ENCODE data around the gene TFCP2L1. TPM values are rescaled to one million over a fixed set of nuclear protein-coding genes. Genes with fewer than 3 reads are reported as not detected.

Gene TFCP2L1
- total RNA-seq, 1 experiment from 2014 or later, result 1.8 TPM

- H3K14ac ChIP-seq (ENCODE audit: insufficient read depth, low read length), result no peak overlapping the region; the same call in 1 of the 2 replicates
- no peak overlapping the region for H4K8ac ChIP-seq (replicated peaks; ENCODE audit: insufficient read length, low read depth, low read length)
- H3K79me1 ChIP-seq (ENCODE audit: insufficient read depth, low read depth, low read length, poor library complexity, severe bottlenecking), result no peaks in the 10 kb centered on the region
- Mint-ChIP-seq H3K4me3 (no peak overlapping the region), H3K27ac (no peak overlapping the region; a peak in 1 of 7 replicates), H3K4me1 (peaks cover 2 to 5% of the 10 kb centered on the region in 2 experiments; a peak in 3 of 4 replicates), H3K36me3 (ENCODE audit: insufficient read depth in 1 of 3, low read depth in 3 of 3) (no peaks in the 10 kb centered on the region), H3K27me3 (ENCODE audit: low read depth) (peaks cover 7% of the 10 kb centered on the region), H3K9me3 (no peaks in the 10 kb centered on the region; a peak in 1 of 5 replicates)
- H2BK15ac ChIP-seq (ENCODE audit: low read depth, low read length), result no peak overlapping the region
- no peaks in the 10 kb centered on the region for H3K27me3 ChIP-seq (ENCODE audit: insufficient read depth, low read length)
- no peak overlapping the region for H3K4me2 ChIP-seq (ENCODE audit: insufficient read depth, insufficient read length, low read length)
- no peak overlapping the region for H3K9ac ChIP-seq (ENCODE audit: extremely low read depth, insufficient read length, low read length)
- no peaks in the 10 kb centered on the region for H3K23me2 ChIP-seq (ENCODE audit: insufficient read length, low read depth, low read length, poor library complexity, severe bottlenecking)
- H3K79me2 ChIP-seq (ENCODE audit: insufficient read depth, low read length), result no peaks in the 10 kb centered on the region
- no peak overlapping the region for H2AK5ac ChIP-seq (ENCODE audit: insufficient read length, low read length)
- no peak overlapping the region for H2BK20ac ChIP-seq (ENCODE audit: low read depth, low read length, poor library complexity, severe bottlenecking)
- no peaks in the 10 kb centered on the region for H4K20me1 ChIP-seq (ENCODE audit: control insufficient read depth, insufficient read depth, insufficient read length)
- H2AFZ ChIP-seq (ENCODE audit: low read length), result no peak overlapping the region
- H3K4me1 ChIP-seq (ENCODE audit: insufficient read depth, low read length), result no peaks in the 10 kb centered on the region
- H3K56ac ChIP-seq (ENCODE audit: insufficient read length, low read depth, low read length), result no peak overlapping the region
- H4K5ac ChIP-seq (ENCODE audit: insufficient read length, low read depth, low read length), result no peak overlapping the region
- no peak overlapping the region for H2BK120ac ChIP-seq (ENCODE audit: low read depth, low read length, poor library complexity, severe bottlenecking)
- no peak overlapping the region for H3K27ac ChIP-seq (ENCODE audit: insufficient read length, low read depth, low read length)
- no peak for DNase-seq
- no peak for TF ChIP-seq CTCF (conservative IDR thresholded peaks at IDR 0.05)
- no peak overlapping the region for H2BK5ac ChIP-seq (ENCODE audit: insufficient read length, low read length)
- H3T11ph ChIP-seq (ENCODE audit: low read length), result no peak overlapping the region
- no peak overlapping the region for H3K4ac ChIP-seq (ENCODE audit: low read depth, low read length)
- no peak overlapping the region for H4K91ac ChIP-seq (ENCODE audit: insufficient read length, low read depth, low read length)
- WGBS (ENCODE audit: extremely low coverage, insufficient read length, low lambda C conversion rate), result no CpG with 5 or more reads among the region's 14 CpGs
- H2BK12ac ChIP-seq (ENCODE audit: insufficient read length, low read depth, low read length), result no peak overlapping the region
- no peak overlapping the region for H3K23ac ChIP-seq (ENCODE audit: insufficient read length, low read depth, low read length)
- H3K18ac ChIP-seq (ENCODE audit: insufficient read length, low read depth, low read length), result no peak overlapping the region
- no peaks in the 10 kb centered on the region for H3K9me3 ChIP-seq (ENCODE audit: control insufficient read depth, low read depth, low read length)
Measured at GRCh38 chr2:121293450-121294325, 8.7 kb upstream of the TFCP2L1 start.

Measured in H9 (cell line).